GM18858 (cell line): ENCODE data around the gene SLC25A20.

Experiments
- ATAC-seq: cut with Tn5 transposase; IDR thresholded peaks from one replicate; pipeline ENCODE4 v1.9.1; 2021; ENCODE audit not compliant: unreplicated experiment

The SLC25A20 gene

GRCh38 chr3:48899273-48899672 lies 591 bp upstream of the SLC25A20 start:
- no peak for ATAC-seq

- ATAC-seq: no peak
These were observed 964 bp downstream of the SLC25A20 start for GRCh38 chr3:48897460-48898376.

DNA sequence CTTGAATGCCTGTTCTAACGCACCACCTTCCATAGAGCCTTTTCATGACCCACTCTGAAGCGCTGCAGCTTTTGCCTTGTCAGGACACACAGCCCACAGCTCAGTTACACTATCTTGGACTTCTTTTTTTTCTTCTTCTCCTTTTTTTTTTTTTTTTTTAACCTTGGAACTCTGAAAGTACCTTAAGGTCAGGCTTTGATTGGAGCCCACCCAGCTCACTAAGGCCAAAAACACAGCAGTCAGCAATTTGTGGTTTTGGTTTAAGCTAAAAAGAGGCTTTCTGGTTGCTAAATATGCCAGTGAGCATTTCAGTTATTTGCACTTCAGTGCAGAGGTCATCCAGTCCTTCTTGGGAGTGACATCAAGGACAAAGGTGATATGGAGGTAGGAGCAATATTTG lies 1.7 kb downstream of the SLC25A20 start:
- no peak for ATAC-seq

GRCh38 chr3:48894516-48894915 lies 4.2 kb downstream of the SLC25A20 start:
- no peak for ATAC-seq

- no peak for ATAC-seq
These were observed 7.1 kb downstream of the SLC25A20 start for GRCh38 chr3:48891606-48892005.

- ATAC-seq: no peak
These were observed 12.9 kb downstream of the SLC25A20 start for GRCh38 chr3:48885753-48886152.

GRCh38 chr3:48881652-48882114 lies 17.0 kb downstream of the SLC25A20 start:
- no peak for ATAC-seq

DNA sequence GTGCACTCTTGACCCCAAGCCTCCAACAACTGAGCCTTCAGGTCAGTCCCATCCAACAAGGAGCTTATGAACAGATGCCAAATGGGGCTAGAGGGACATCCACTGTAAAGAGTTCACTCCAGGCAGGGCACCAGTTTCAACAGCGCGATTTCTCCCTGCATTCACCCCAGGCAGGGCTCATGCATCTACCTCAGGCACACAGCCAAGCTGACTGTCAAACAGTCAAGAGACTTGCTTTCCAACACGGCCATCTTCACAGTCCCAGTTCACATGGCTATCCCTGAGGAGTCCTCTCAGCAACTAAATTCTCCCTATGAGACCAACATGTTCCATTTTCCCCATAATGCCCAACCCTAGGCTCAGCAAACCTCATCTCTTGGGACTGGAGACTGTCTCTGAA lies 17.7 kb downstream of the SLC25A20 start:
- ATAC-seq: no peak

- no peak for ATAC-seq
These were observed 18.7 kb downstream of the SLC25A20 start for GRCh38 chr3:48879994-48880377.

DNA sequence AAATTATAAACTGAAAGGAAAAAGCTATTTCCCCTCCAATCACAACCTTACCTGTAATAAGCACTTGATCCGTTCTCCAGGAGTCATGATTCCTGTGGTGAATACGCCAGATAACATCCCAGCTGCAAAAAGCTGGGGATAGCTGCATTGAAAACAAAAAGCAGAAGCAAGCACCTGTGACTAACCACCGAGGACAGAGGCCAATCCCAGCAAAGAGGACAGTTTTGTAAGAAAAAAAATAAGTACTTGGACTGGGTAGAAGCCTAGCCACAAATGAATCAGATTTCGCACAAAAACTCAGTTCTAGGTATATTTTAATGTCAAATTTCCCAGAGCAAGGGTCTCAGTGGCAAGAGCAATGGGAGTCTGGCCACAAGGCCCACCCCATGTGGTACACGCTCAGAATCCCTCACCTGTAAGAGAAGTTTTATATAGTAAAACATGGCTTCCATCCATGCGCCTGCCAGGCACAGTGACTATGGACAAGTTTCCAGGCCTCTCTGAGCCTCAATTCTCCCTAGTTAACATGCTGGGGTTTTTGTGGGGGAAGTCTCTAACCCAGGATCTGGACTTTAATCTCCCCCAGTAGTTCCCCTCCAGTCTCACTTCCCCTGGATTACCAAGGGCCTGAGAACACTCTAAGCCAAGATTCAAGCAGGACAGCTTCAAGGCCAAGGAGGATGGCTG lies 19.2 kb downstream of the SLC25A20 start:
- no peak for ATAC-seq

DNA sequence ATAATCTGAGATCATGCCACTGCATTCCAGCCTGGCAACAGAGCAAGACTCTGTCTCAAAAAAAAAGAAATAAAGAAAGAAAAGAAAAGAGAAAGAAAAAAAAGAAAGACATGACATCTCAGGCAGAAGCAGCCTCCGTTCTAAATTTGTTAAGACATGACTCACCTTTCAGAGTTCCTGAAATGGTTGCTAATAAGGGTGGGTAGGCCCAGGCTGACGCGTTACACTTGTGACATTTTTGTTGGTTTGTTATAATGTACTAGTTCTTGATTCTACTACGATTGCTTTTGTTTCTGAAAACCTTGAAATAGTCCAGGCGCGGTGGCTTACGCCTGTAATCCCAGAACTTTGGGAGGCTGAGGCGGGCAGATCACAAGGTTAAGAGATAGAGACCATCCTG lies 21.0 kb downstream of the SLC25A20 start:
- ATAC-seq: no peak

DNA sequence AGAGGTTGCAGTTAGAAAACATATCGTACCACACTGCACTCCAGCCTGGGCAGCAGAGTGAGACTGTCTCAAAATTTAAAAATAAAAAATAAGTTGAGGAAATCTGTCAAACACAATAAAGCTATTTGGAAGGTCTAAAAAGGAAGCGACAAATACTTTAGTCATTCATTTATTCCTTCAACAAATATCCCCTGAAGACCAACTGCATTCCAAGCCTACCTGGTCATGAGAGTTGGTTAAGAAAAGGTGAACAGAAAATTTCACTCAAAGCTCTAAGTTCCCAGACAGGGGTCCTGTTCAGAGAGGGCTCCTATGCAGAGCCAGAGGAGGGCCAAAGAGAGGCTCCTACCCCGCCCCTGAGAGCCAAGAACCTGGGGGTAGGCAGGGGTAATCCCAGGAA lies 35.6 kb downstream of the SLC25A20 start:
- no peak for ATAC-seq

DNA sequence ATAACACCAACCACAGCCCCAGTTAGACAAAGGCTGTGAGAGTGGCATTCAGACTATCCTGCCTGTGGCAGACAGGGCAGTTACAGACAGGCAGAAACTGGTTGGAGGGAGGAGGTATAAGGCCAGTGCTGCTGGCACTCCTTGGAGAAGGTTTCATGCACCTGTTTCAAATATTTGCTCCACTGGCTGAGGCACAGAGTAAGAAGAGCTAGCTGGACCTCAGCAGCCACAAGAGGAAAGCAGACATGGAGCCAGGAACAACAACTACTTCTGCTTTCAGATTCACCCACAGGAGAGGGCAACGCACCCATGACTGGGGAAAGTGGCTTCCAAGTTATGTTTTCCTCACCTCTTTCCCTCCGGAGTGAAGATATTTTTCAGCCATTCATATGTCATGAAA lies 39.5 kb downstream of the SLC25A20 start:
- no peak for ATAC-seq

DNA sequence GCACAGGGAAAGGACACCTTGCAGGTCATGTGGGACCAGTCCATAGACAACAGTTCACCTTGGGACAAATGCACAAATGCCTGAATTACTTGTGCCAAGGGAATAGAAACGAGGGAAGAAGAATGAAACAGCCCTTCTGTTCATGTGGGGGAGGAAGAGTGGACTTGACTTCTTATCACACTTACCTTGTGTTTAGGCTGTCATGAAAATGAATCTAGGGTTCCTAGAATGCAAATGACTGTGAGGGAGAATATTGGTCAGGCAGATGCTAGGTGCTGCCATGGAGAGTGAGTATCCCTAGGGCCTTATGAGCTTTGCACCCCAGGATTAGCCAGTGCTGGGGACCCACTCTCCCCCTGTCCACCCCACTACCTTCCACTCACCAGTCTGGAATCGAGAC lies 40.0 kb downstream of the SLC25A20 start:
- ATAC-seq: no peak

- no peak for ATAC-seq
These were observed 41.0 kb downstream of the SLC25A20 start for GRCh38 chr3:48857641-48858040.

DNA sequence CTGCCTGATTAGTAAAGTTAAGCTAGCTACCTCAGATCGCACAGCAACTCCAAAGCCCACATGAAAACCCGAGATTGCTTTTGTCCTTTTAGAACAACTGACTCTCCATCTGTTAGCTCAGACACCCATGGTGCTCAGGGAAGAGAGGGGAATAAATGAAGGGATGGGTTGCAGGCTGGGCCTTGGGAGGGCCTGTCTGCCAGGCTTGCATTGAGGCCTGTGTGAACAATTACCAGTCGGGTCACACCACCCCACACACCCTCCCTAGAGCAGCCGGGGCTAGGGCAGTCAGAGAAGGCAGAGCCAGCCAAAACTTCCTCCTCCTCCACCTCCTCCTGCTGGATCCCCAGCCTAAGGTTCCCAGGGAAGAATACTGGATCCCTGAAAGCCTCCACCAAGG lies 42.2 kb downstream of the SLC25A20 start:
- ATAC-seq: no peak

DNA sequence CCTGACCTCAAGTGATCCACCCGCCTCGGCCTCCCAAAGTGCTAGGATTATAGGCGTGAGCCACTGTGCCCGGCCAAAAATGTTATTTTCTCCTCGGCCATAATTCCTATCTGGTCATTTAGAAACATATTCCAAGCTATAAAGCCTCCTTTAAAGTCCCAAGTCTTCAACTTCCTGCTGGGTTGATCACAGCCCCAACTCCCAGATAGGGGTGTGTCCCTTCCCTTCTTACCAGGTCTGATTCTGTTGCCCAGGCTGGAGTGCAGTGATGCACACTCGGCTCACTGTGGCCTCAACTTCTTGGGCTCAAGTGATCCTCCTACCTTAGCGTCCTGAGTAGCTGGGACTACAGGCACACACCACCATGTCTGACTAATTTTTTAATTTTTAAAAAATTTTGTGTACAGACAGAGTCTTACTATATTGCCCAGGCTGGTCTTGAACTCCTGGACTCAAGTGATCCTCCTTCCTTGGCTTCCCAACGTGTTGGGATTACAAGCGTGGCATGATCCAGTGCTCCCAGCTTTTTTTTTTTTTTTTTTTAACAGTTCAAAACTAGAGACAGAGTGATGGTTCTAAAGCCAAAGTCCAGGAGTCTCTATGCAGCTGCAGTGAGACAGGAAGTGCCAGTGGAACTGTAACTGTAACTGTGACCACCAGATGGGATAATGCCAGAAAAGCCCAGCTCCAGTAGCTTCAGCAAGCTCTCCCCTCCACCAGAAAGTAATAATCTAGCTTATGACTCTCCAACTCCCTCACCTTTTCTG lies 42.8 kb downstream of the SLC25A20 start:
- ATAC-seq: no peak

- ATAC-seq: no peak
These were observed 46.5 kb downstream of the SLC25A20 start for GRCh38 chr3:48852151-48852550.

DNA sequence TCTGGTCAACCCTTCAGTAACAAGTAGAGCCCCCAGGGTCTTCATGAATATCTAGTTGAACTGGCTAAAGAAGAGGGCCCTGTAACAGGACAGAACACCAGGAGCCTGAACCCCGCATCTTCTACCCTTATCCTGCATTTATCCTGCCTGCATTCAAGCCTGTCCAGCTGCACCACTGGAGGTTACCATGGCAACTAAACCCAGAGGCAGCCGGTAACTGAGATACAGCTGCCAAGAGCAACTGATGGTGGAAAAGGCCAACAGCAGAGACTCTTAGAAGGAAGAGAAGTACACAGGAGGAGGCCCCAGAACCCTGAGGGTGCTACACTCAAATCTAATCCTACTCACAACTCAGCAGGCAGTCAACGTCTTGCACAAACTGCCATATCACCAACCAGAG lies 47.3 kb downstream of the SLC25A20 start:
- no peak for ATAC-seq

DNA sequence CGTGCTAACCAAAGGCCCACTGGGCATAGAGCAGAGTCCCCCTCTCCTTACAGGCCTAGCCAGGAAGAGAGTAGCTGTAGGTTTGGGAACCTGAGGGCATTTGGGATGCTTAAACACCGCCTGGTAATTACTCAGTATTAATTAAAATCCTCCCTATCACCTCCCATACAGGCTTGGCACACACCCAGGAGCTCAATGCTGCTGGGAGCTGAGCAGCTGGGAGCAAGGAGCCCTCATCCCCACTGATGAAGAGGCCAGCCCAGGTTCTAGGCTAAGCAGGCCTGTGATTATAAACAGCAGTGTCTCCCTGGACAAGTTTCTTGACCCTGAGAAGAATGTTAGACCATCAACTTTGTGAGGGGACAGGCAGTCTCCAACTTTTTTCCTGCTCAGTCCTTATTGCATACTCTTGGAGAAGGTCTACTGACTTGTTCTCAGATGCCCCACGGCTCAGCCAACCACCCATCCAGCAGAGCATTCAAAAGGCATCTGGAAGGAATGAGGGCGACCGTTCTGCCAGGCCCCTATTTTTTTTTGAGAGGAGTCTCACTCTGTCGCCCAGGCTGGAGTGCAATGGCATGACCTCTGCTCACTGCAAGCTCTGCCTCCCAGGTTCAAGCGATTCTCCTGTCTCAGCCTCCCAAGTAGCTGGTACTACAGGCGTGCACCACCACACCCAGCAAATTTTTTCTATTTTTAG lies 49.7 kb downstream of the SLC25A20 start:
- ATAC-seq: no peak
